HG02571 (cell line): ENCODE results near the gene SCGB2B2.
"Not testable (repeated sequence)": the region's sequence is repeated elsewhere in the genome, so short reads cannot be mapped to it uniquely, and the experiment has no call there.

Source experiments
- ATAC-seq: cut with Tn5 transposase; IDR thresholded peaks from one replicate; pipeline ENCODE4 v1.9.1; 2021; ENCODE audit warnings: mild to moderate bottlenecking, moderate library complexity; ENCODE audit not compliant: unreplicated experiment

Gene SCGB2B2

DNA sequence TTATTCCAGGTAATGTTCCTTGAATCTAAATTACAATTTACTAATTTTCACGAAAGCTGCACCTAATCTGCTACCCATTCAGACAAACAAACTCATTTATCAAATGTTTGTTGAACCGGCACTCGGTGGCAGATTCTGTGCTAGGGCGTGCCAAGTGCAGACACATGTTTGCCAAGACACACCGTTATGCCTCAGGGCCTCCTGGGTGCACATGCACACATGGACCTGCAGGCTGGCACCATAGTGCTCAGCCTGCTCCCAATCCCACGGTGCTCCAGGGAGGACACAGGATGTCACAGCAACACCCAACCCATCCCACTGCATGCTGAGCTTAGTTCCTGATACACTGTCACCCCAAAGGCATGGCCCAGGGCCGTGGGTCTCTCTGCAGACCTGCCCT lies 7.7 kb downstream of the SCGB2B2 start:
- no peak for ATAC-seq

DNA sequence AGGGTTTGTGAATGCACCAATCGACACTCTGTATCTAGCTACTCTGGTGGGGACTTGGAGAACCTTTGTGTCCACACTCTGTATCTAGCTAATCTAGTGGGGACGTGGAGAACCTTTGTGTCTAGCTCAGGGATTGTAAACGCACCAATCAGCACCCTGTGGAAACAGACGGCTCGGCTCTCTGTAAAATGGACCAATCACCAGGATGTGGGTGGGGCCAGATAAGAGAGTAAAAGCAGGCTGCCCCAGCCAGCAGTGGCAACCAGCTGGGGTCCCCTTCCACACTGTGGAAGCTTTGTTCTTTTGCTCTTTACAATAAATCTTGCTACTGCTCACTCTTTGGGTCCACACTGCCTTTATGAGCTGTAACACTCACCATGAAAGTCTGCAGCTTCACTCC lies 8.3 kb downstream of the SCGB2B2 start:
- not testable (repeated sequence) for ATAC-seq

DNA sequence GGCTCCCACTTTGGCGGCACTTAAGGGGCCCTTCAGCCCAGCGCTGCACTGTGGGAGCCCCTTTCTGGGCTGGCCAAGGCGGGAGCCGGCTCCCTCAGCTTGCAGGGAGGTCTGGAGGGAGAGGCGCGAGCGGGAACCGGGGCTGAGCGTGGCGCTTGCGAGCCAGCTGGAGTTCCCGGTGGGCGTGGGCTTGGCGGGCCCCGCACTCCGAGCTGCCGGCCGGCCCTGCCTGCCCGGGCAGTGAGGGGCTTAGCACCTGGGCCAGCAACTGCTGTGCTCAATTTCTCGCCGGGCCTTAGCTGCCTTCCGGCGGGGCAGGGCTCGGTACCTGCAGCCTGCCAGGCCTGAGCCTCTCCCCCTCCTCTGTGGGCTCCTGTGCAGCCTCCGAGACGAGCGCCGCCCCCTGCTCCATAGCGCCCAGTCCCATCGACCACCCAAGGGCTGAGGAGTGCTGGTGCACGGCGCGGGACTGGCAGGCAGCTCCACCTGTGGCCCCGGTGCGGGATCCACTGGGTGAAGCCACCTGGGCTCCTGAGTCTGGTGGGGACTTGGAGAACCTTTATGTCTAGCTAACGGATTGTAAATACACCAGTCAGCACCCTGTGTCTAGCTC lies 8.8 kb downstream of the SCGB2B2 start:
- ATAC-seq, result not testable (repeated sequence)

DNA sequence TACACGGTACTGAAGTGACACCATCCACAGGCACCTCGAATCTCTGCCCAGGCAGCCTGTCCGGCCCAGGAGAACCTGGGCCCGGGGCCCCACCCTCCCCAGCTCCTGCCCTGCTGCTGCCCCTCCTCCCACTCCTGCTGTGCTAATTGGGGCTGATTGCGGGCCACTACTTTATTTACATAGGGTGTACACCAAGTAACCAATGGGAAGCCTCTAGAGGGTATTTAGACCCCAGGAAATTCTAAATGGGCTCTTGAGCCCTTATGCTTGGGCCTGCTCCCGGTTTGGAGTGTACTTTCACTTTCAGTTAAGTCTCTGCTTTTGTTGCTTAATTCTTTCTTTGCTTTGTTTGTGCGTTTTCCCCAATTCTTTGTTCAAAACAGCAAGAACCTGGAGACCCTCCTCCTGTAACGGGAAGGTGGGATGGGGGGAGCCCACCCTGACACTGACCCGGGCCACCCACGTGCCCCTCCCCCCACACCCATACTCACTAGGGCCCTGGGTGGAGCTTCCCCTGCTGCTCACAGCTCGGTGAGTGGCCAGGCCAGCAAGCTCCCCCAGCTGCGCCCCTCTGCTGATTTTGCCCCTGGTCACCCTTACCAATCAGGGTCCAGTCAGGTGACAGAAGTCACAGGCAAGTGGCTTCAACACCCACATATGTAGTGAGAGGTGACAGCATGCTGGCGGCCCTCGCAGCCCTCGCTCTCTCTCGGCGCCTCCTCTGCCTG lies 9.4 kb downstream of the SCGB2B2 start:
- no peak for ATAC-seq

DNA sequence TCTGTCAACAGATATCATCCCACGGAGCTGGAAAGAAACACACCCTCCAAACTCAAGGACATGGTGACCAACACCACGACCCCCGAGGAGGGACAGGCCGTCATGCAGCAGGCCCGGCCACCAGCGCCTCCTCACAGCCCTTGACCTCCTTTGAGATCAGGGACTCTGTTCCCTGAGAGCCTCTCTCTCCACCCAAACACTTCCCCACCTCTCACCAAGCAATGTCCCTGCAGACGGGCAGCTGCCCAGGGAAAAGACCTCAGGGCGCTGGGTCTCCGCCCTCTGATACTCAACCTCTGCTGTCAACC lies 10.0 kb downstream of the SCGB2B2 start:
- no peak for ATAC-seq

DNA sequence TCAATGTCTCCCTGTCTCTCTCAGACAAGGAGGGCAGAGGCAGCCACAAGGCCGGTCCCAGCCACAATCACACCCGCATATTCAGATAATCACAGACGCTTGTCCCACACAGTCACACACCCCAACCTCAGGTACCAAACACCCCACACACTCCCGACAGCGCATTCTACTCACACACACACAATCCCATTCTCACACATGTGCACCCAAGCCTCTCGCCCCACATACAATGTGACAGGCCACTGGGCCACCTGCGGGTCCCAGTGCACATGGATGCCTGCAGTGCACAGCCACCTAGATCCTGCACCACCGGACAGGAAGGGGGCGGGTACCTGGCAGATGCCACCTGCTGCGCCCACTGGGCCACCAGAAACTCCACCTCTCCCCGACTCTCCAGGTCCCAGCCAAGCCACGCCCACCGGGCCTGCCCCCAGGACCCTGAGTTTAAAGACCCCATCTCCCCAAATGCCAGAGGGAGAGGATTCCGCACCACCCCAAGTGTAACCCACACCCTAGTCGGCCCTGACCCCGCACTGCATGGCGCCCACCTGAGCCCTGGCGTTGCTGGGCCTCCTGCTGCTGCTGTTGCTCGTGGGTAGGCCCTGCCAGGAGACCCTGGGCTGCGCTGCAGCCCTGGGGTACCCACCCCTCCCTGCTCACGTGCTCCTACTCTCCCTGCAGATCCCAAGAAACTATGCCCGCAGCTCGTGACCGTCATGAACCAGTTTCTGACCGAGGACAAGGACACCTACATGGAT lies 10.6 kb downstream of the SCGB2B2 start:
- no peak for ATAC-seq

DNA sequence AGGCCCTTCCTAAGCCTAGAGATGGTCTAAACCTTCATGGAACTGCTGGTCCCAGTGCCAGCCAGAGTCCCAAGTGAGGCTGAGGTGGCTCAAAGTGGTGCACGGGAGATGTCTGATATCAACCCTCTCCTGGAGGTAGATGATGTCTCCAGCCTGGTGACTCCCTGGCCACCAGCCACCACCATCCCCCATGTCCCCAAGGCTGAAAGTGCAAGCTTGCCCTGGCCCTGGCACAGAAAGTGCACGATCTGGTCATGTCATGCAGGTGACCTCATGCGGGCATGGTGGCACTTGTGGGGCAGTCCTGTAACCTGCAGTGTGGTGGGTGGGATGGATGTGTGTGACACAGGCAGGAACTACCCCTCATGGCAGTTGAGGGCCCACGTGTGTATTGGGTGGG lies 11.7 kb downstream of the SCGB2B2 start:
- not testable (repeated sequence) for ATAC-seq

DNA sequence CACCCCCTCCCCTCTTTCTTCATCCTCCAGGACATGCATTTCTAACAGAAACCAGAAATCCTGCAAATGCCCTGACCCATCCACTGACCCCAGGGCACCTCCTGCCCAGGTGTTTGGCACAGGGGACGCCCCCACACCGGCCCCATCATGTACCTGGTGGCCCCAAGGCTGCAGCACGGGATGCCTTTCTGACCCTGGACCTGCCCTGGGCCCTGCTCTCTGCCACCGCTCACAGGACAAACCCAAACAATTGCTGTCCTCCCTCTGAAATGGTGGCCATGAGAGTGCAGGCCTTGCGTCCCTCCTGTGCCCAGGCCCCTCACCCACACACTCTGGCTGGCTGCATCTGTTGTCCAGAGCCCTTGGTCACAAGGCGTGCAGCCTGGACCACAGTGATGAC lies 12.1 kb downstream of the SCGB2B2 start:
- no peak for ATAC-seq

DNA sequence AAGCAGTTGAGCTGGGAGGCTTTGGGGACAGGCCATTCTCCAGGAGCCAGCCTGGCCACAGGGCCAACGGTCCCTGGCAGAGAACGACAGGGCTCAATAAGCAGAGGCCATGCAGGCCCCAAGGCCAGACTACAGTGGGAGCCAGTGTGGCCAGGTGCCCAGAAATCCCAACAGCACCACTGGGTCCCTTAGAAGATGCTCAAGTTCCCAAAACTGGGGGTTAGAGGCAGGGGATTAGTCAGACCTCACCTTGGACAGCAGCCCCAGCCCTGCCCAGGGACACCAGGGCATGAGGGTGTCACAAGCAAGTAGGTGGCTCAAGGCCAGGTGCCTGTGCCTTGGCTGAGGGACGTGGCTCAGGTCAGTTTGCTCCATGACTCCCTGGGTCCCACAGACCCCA lies 12.8 kb downstream of the SCGB2B2 start:
- ATAC-seq, result no peak

DNA sequence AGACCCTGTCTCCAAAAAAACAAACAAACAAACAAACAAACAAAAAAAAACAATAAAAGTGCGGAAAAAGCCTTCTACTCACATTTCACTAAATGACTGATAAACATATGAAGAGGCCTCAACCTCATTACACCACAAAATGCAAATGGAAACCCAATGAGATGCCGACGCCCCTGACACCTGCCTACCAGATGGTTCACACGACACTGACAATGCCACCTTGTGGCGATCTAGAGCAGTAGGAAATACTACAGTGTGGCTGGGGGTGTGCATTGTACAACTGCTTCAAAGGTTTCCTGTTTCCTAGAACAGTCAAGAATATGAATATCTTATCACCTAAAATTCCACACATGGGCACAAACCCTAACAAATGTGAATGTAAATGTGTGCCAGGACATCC lies 14.0 kb downstream of the SCGB2B2 start:
- ATAC-seq, result no peak

DNA sequence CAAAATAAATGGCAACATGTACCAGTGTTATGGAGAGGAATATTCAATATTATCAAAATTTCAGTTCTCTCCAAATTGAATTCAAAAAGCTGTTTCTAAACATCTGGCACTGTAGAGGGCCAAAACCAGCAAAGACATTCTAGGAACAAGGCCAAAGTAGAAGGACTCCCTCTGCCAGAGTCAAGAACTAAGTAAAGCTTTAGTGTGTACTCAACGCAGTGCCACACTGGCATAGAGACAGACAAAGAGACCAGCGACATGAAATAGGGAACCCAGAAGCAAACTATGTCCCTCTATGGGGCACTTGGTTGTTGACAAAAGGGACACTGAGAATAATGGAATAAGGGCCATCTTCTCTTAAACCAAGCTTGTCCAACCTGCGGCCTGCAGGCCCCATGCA lies 15.6 kb downstream of the SCGB2B2 start:
- ATAC-seq, result no peak

DNA sequence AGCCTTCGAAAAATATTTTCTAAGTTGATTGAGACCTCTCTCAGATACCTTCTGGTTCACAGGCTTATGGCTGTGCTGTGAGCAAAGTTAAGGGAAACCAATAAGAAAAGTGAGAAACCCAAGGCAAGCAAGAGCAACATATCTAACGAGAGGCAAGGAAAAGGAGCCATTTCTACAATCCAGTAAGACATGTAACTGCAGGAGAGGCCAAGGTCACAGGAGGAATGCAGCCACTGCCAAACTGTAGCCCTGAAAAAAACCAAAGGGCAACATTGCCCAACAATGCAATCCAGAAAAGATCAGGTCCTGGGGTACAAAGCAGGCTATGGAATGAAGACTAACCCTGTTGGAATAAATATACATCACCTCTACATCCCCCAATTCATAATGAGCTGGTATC lies 21.3 kb downstream of the SCGB2B2 start:
- ATAC-seq, result no peak

DNA sequence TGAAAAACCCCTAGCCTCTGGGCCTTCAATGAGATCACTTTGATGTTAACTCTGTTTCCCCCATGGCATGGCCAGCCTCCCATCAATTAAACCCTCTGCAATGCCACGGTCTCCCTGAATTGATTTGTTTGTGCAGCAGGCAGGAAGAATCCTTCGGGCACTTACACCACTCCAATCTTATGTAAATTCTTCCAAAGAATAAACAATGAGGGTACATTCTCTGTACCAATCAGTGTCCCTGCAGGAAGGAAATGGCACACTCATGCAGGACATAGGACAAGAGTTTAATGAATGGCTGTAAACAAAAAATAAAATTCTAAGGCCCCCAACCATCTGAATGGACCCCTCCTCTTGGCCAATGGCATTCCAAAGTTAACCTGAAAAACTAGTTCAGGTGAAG lies 22.2 kb downstream of the SCGB2B2 start:
- no peak for ATAC-seq

DNA sequence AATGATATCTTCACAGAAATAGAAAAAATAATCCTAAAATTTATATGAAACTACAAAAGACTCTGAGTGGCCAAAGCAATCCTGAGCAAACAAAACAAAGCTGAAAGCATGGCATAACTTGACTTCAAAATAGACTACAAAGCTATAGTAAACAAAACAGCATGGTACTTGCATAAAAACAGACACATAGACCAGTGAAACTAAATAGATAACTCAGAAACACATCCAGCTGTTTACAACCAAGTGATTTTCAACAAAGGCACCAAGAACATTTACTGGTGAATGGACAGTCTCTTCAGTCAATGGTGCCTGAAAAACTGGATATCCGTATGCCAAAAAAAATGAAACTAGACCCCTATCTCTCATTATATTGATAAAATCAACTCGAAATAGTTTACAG lies 25.2 kb downstream of the SCGB2B2 start:
- ATAC-seq, result no peak

DNA sequence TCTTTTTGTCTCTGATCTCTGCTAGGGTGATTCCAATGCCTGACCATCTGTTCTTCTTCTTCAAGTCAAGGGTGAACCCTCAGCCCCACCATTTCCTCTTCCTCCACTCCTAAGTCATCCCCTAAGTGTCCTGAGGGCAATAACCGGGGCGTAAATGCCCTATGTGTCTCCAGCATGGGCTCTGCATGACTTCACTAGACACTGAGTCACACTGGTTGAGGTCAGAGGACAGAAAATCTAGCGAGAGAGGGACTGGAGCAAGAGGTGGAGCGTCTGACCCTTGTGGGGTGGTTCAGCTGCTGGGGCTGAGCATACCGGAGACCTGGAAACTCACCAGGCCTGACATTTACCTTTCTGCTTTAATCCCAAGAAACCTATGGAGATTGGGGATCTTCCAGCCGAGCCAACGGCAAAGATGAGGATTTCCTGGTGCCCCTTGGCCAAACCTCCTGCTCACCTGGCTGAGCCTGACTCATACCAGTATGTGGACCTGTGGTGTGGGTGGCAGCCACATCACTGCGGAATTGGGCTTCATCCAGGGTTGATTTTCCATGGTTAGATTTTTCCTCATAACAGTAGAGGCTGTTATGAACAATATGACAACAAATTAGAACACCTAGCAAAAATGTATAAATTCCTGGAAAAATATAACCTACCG lies 26.9 kb downstream of the SCGB2B2 start:
- ATAC-seq, result no peak

DNA sequence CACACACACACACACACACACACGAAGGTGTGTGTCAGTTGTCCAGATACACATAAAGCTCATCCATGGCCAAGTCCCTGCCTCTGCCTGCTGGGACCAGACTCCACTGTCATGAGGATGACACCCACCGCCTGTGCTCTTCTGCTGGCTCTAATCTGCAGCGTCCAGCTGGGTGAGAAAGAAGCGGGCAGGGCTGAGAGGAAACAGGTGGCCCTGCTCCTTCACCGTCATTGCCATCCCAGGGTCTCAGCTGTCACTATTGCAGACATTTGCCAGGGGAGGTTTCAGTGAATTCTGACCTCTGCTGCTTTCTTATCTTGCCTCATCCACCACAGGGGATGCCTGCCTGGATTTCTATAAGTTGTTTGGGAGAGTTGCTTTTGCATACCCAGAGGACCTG lies 31.4 kb downstream of the SCGB2B2 start:
- ATAC-seq, result no peak

DNA sequence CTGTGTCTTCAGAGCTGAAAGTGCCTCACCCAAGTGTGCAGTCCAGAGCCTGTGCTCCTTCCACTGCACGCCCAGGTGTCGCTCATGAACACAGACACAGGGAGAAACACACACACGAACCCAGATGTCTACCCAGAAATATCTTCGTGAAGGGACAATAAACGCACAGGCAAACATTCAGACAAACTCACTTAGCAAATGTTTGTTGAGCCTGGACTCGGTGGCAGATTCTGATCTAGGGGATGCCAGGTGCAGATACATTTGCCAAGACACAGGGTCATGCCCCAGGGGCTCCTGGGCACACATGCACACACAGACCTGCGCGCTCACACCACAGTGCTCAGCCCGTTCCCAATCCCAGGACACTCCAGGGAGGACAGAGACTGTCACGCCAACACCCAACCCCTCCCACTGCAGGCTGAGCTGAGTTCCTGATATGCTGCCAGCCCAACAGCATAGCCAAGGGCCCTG lies 31.9 kb downstream of the SCGB2B2 start:
- no peak for ATAC-seq

DNA sequence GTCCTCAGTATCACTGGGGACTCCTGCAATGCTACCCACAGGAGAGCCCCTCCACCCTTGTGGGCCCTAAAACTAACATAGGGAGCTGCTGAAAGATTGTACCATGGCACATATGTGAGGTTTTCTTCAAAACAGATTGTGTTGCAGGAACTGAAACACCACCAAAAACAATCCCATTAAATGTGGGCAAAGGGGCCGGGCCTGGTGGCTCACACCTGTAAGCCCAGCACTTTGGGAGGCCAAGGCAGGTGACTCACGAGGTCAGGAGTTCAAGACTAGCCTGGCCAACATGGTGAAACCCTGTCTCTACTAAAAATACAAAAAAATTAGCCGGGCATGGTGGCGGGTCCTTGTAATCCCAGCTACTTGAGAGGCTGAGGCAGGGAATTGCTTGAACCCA lies 34.7 kb downstream of the SCGB2B2 start:
- no peak for ATAC-seq

DNA sequence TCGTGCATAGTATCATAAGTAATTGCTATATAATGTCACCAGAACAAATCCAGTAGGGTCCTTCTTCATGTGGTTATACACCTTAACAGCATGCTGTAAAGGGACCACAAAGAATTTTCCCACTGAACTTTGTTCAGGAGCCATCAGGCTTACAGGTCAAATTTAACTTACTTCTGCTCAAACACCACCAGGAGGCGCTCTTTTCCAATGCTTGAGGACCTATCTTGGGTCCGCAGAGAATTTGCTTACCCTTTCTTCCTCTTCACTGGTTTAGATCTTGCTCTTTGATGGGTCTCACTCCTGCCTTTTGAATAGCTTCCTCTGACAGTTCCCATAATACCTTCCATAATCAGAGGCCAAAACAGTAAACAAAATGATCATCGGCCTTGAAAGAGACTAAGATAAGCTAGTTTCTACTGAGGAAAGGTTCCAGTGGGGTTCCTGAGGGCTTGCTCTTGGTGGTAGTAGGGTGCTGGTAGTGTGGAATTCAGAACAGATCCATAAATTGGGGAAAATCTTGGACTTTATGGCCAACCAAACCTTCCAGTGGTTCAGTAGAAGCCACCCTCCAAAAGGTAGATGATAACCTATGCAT lies 37.4 kb downstream of the SCGB2B2 start:
- ATAC-seq, result no peak

DNA sequence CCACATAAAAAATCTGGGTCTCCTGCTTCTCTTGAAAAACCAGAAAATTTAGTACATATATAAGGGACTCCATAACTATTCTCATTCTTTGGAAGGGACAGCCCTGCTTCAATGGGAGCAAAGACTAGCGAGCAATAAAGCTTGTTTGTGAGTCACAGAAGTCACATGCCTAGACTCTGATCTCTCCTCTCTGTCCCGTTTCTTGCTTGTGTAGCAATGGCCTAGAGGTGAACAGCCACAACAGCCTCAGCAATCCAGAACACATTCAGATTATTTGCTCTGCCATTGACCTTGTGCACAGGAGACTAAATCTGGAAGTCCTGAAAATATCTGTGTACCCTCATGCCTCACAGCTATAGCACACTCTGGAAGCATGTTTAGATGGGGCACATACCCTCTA lies 43.2 kb downstream of the SCGB2B2 start:
- ATAC-seq, result no peak
